Liver (tissue), 3 donors: ENCODE measurements around the gene RUNDC3A.

Experiments used
- ATF3 ChIP-seq: IDR thresholded peaks from 2 replicates; pipeline ENCODE4 v1.6.1; 2016; ENCODE audit warnings: antibody characterized with exemption
- CTCF ChIP-seq: fragments of 150-350 bp; IDR thresholded peaks from 2 replicates; pipeline ENCODE4 v1.5.1; 2017; ENCODE audit warnings: improper control_type of control experiment, low read depth, low read length; ENCODE audit not compliant: missing input control
- EGR1 ChIP-seq, 2 donors: IDR thresholded peaks; 2 replicates each; pipeline ENCODE4 v1.6.1; 2016 to 2018; ENCODE audit warnings: antibody characterized with exemption in 2 of 2, low read depth in 2 of 2
- FOXA1 ChIP-seq: IDR thresholded peaks from 2 replicates; pipeline ENCODE4 v1.6.1; 2016; ENCODE audit warnings: antibody characterized with exemption
- GABPA ChIP-seq, 2 donors: IDR thresholded peaks in 1 of 2; conservative IDR thresholded peaks in 1 of 2; 2 replicates each; pipeline ENCODE4 v1.6.1; 2016; ENCODE audit warnings: antibody characterized with exemption in 2 of 2, mild to moderate bottlenecking in 1 of 2, moderate library complexity in 1 of 2
- JUND ChIP-seq, 2 donors: IDR thresholded peaks; 2 replicates each; pipeline ENCODE4 v1.6.1; 2016; ENCODE audit warnings: antibody characterized with exemption in 2 of 2
- MAX ChIP-seq: IDR thresholded peaks from 2 replicates; pipeline ENCODE4 v1.6.1; 2016; ENCODE audit warnings: antibody characterized with exemption
- NR2F2 ChIP-seq: IDR thresholded peaks from 2 replicates; pipeline ENCODE4 v1.6.1; 2016; ENCODE audit warnings: antibody characterized with exemption
- RAD21 ChIP-seq, 2 donors: IDR thresholded peaks; 2 replicates each; pipeline ENCODE4 v1.6.1; 2016; ENCODE audit warnings: antibody characterized with exemption in 2 of 2, mild to moderate bottlenecking in 2 of 2
- REST ChIP-seq: IDR thresholded peaks from 2 replicates; pipeline ENCODE4 v1.6.1; 2016; ENCODE audit warnings: antibody characterized with exemption, mild to moderate bottlenecking
- TAF1 ChIP-seq: conservative IDR thresholded peaks from 2 replicates; pipeline ENCODE4 v1.6.1; 2016; ENCODE audit warnings: antibody characterized with exemption, mild to moderate bottlenecking
- YY1 ChIP-seq: IDR thresholded peaks from 2 replicates; pipeline ENCODE4 v1.6.1; 2016; ENCODE audit warnings: antibody characterized with exemption, mild to moderate bottlenecking
- ZBTB33 ChIP-seq: IDR thresholded peaks from 2 replicates; pipeline ENCODE4 v1.6.1; 2016; ENCODE audit warnings: antibody characterized with exemption
- donor health status: healthy.
- donor health status: healthy.

- TF ChIP-seq CTCF (no peak), REST (no peak), EGR1 (IDR thresholded peaks at IDR 0.05; ENCODE audit: low read depth in 2 of 2) (no peak), FOXA1 (no peak), JUND (IDR thresholded peaks at IDR 0.05) (no peak), ATF3 (no peak), YY1 (no peak), RAD21 (IDR thresholded peaks at IDR 0.05) (no peak), ZBTB33 (no peak), TAF1 (no peak), MAX (no peak), NR2F2 (no peak), GABPA (IDR thresholded peaks at IDR 0.05 in 1 of 2, conservative IDR thresholded peaks at IDR 0.05 in 1 of 2) (no peak)
Observed at GRCh38 chr17:44297975-44298374, 10.4 kb upstream of the RUNDC3A start.
